Activated T-helper 1 cell treated with Interleukin-2 at 50 U/mL for 16 hours (primary cell): Measurements from ENCODE around the gene TENM3.

Source experiments
- DNase-seq: peaks from one replicate; pipeline ENCODE4 v3.0.0-alpha.2; 2020; ENCODE audit warnings: low read depth

Gene TENM3

DNA sequence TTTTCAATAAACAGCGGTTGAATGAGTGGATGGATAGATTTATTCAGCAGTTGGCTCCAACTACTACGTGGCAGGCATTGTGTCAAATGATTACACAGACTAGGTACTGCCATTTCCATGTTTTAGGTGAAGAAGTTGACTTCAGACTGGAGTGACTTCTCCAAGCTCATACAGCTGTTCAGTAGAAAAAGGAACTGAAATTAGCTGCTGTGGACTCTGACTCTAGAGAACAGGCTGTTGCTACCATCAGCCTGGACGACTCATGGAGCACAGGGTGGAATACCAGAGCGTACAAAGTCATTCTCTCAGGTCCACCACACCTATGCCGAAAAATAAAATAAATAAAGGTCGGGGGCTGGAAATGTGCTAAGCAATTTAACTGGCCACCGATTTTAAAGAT lies 45.3 kb downstream of the TENM3 start:
- DNase-seq, result no peak

GRCh38 chr4:182289809-182290208 lies 46.6 kb downstream of the TENM3 start:
- DNase-seq, result no peak

DNA sequence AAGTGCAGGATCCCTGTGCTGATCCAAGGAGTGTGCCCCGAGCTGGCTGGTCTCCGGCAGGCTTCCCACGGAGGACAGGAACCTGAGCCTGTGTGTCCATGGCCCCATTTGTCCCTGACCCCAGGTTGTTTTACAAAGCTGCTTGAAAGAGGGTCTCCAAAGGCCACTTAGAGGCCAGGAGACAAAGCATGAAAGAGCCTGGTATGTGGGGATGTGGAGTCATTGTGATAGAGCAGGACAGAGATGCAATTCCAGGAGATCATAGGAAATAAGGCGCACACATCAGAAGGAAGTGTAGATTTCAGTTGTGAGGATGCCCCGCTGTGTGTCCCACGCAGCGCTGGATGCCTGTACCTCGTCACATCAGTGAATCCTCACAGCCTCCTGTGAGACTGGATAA lies 48.0 kb downstream of the TENM3 start:
- DNase-seq, result no peak

DNA sequence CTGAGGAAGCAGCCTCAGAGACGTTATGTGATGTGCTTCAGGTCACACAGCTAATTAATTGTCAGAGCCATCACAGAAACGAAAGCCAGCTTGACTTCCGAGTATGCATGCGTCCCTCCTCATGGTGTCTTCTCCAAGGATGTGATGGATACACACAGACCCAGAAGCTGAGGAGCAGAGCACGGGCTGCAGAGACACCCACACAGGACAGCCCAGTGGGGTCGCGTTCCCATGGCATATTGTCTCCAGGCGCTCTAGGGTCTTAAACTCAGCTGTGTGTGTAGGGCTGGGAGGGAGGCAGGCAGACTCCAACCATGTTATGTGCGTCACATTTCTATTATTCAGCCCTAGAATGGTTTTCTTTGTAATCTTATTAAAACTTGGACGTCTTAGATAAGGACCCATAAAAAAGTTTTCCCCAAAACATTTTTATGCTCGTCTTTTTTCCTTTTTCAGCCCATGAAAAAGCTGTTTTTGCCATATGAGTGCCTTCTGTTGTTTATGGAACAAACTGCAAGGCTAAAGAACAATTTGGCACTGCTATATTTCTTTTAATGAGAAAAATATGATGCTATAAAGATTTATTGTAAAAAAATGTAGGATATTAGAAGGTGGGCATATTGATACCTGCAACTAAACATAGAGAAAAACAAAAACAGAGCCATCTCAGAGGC lies 48.5 kb downstream of the TENM3 start:
- DNase-seq, result no peak

DNA sequence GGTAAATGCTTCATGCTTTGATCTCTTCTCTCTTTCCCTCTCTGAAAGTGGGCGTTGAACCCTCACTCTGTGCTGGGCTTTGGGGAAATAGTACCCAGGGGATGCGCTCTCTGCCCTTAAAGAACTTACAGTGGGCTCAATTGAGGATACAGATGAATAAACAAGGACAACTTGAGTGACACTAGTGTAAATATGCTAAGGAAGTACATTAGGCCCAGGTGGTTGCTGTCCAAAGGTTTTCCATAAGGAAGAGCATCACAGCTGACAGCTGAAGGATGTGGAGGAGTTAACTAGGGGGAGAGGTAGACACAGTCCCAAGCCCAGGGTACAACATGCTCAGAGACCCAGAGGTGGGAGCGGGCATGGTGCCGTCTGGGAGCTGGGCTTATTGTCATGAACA lies 49.4 kb downstream of the TENM3 start:
- no peak for DNase-seq

DNA sequence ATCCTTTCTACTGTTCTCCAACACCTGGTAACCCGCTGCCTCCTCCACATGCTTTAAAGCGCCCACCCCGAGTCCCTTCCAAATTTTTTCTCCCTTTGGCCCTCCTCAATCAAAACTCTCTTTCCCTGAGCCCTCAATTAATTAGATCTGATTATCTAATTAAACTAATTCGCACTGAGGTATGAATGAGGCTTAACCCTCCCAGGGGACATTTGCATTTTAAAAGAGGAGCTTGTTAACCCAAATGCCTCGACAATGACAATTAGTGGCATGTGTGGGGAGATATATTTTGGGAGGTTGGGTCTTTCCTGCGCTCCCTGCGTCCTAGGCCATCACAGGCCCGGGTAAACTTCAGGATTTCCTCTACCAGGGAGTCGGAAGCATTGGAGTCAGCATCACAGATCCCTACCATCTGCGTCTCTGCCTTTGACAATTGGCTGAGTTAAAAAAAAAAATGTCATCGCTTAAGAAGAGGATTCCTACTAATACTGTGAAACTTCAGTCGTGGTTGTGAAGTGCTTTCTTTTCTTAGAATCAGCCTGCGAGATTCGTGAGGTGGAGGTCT lies 50.6 kb downstream of the TENM3 start:
- DNase-seq, result no peak

- DNase-seq, result no peak
These were observed 51.2 kb downstream of the TENM3 start for GRCh38 chr4:182294451-182294850.

DNA sequence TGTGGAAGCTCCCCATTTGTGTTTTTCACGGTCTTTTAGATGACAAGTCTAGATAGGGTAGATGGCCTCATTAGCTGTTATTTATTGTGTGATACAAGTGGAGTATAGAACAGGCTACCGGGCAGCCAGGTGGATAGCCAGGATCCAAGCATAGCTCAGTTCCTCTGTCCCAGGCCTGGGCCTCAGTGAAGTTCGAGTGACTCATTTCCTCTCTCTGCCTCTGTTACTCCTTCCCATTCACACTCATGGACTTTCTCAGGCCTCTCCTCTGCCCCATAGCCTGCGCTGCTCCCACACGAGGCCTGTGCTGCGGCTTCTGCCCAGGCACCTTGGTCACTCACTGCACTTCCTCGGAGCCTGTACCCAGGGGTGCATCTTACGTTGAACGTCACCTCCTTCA lies 54.5 kb downstream of the TENM3 start:
- DNase-seq, result no peak

DNA sequence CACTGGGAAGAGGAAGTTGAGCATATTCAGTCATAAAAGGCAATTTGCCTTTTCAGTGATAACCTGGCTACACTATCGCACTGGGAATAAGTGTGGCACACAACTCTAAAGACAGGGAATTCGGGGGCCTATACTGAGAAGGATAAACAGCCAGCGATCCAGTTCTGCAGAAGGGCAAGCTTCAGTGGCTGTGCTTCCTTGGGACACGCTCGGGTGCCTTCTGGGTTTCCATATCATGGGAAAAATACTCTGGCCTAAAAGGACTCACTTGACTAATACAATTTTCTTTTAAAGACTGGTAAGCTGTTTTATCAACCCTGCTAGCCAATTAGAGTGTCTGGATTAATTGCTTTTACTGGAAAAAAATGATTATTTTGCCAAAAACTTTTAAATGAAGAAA lies 58.5 kb downstream of the TENM3 start:
- no peak for DNase-seq

DNA sequence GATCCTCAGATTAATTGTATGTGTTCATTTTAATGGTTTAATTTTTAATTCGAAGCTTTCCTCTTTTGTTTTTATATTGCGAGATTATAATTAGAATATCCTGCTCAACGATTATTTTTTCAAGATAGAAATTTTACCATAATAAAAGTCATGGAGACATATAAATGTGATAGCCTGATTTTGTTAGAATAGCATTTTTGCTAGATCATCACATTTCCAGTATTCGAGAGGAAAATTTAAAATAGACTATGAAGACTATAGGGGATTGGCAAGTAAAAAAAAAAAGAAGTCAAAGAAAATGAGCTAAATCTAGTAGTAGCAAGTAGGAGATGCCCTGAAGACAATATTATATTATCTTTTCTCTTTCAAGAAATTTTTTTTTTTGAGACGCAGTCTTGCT lies 60.6 kb downstream of the TENM3 start:
- no peak for DNase-seq

DNA sequence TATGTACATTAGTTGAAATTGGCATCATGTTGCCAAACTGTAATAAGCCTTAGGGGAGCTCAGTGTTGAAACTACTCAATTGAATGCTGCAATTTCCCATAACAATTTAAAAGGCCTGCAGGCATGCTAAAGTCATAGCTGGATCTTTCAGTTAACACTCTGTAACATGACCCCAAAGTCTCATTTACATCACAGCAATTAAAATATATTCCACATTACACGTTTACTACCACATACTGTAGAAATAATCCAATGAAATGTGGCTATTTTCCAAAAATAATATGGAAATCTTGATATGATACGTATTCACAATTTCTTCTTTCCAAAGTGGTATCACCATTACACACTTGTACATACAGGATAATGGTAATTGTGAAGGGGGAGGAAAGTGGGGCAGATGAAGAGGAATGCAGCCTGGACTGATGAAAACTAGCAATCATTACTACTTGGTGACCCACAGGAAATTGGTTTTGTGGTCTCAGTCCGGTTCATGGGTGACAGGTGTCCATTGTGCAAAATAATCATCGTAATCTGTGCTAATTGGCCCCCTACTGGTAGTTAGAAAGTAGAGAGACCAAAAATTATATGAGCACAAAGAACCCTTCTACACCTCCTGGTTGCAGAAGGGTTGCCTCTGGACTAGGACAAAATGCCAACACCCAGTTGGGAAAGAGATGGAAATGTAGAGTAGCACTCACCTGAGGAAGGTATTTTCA lies 63.7 kb downstream of the TENM3 start:
- DNase-seq, result no peak

GRCh38 chr4:182307746-182308145 lies 64.5 kb downstream of the TENM3 start:
- DNase-seq, result no peak

DNA sequence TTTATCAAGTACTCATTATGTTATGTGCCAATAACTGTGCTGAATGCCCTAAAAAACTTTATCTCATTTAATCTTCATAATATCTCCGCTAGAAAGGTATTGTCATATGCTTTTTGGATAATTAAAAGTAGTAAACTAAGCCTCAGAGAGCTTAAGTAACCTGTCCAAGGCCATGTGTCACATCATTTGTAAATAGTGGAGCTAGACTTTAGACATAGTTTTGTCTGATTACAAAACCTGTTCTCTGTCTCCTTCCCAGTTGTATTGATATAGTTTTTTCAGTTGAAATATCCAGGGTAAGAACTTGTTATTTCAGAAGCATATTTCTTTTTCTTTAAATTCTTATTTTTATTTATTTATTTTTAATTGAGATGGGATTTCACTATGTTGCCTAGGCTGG lies 66.7 kb downstream of the TENM3 start:
- no peak for DNase-seq

DNA sequence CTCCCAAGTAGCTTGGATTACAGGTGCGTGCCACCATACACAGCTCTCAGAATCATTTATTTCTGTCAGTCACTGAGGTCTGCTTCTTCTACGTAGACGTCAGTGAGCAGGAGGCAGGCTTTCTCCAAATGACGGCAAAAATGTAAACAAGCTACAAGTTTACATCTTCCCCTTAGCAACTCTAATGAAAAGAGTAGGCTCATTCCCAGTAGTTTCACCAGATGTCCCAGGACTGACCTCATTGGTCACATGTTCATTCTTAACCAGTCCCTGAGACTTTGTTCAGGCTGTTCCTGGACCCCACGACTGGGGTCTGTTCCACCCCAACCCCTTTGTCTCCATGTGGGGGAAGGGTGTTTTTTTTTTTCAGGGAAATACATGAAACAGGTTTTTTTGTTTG lies 67.1 kb downstream of the TENM3 start:
- DNase-seq, result no peak

- no peak for DNase-seq
These were observed 67.8 kb downstream of the TENM3 start for GRCh38 chr4:182310962-182311361.

DNA sequence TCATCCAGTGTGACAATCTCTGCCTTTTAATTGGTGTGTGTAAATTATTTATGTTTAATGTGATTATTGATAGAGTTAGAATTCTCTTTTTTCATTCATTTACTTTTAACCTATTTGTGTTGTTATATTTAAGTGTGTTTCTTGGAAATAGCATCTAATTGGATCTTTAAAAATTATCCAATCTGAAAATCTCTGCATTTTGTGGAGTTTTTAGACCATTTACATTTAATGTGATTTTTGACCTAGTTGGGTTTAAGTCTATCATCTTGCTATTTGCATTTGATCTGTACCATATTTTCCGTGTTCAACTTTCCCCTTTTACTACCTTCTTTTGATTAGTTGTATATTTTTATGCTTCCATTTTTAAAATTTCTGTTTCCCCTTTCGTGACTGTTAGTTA lies 71.3 kb downstream of the TENM3 start:
- DNase-seq, result no peak

DNA sequence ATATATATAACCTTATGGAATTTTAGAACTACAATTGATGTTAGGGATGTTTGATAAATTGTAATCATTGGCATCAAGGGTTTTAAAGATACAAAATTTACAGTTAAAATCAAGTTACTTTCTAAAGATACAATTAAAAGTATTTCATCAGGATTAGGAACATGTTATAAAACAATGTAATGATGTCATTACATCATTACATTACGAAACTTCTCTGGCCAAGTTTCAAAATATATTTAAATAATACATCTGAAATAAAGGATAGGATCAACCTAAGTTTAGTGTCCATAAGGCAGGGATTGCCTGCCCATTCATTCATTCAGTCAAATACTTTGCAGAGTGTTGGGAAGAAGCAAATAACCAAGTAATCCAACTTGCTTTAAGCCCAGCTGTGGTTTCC lies 75.1 kb downstream of the TENM3 start:
- no peak for DNase-seq

- no peak for DNase-seq
These were observed 76.9 kb downstream of the TENM3 start for GRCh38 chr4:182320092-182320491.

DNA sequence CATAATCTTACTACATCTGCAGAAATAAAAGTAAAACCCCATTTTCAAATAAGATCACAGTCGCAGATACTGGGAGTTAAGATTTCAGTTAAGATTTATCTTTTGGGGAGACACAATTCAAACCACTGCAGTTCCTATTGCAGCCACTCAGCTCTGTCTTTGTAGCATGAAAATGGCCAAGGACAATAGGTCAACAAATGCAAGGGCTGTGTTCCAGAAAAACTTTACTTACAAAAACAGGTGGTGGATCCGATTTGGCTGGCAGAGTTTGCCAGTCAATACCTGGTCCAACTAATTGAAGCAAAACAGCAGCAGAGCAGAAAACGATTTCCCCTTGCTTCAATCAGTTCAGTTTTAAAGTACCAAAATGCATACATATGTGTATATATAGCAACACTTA lies 77.4 kb downstream of the TENM3 start:
- no peak for DNase-seq

- DNase-seq, result no peak
These were observed 81.1 kb downstream of the TENM3 start for GRCh38 chr4:182324282-182324681.

DNA sequence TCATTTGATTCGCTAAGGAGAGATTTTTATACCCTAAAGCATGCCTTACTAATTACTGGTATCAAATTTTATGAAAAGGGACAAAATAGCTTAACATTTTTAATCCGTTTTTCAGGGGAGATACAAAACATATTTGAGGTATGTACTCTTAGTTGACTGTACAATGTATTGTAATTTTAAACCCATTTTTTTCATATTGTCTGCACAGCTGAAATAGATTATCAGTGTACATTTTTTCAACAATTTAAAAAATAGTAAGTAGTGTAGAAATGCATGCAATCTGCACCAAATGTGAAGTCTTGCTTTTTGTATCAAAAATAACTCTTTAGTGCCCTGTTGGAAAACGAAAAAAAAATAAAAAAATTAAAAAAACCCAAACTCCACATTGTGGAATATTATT lies 82.2 kb downstream of the TENM3 start:
- DNase-seq, result no peak

GRCh38 chr4:182325848-182326255 lies 82.7 kb downstream of the TENM3 start:
- no peak for DNase-seq

DNA sequence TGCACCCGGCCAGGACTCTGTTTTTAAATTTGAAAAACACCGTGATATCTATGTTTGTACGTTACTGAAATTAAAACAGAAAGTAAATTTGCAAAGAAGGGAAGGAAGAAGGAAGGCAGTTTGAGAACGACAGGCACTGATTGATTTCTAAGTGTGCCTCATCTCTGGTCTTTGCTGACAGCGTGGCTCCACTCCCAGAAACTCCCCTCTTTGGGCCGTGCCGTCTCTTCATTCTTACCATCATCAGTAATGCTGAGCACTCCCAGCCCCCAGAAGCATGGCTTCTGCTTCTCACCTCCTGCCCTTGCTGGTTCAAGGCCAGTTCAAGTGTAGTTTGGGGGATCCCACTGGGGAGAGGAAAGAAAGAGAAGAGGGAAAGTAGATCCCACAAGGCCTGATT lies 85.3 kb downstream of the TENM3 start:
- DNase-seq, result no peak

DNA sequence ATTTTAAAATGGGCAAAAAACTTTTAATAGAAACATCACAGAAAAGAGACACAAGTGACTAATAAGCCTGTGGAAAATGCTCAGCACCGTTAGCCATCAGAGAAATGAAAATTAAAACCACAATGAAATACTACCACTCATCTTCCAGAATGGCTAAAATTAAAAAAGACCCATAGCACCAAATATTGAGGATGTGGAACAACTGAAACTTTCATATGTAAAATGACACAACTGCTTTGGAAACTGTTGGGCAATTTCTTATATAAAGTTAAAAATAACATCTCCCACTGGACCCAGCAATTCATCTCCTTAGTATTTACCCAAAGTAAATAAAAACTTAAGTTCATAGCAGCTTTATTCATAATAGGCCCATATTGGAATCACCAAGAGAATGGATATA lies 94.2 kb downstream of the TENM3 start:
- no peak for DNase-seq
